Caki2 (cell line): ENCODE data around the gene DCX. TPM values are rescaled to one million over a fixed set of nuclear protein-coding genes. Genes with fewer than 3 reads are reported as not detected.

Experiments
- DNase-seq: peaks from one replicate; pipeline ENCODE4 v3.0.0-alpha.2; 2015; ENCODE audit warnings: low read depth
- in situ Hi-C: cut with HindIII; loops from 2 replicates; pipeline ENCODE4 v1.10.0; 2016; ENCODE audit warnings: low sequenced_read_pairs, low pct_unique_long_range_greater_than_20kb, mixed read lengths
- total RNA-seq: library from RNA; depleted of rRNA; stranded (reverse); fragments of >200 nt; shearing (Covaris generic); gene quantifications from 2 replicates; pipeline ENCODE4 v1.2.3, GENCODE V29; 2014; ENCODE audit warnings: low replicate concordance; rRNA removed

Gene DCX
- total RNA-seq, result not detected in 2 replicates

- no peak for DNase-seq
- in situ Hi-C loops, result no loop called here
Observed at GRCh38 chrX:111411983-111412382, at the start of gene DCX. Gene DCX (minus strand): TSS chrX:111412192. CDS start chrX:111410398, 1,794 bp downstream.

GRCh38 chrX:111460607-111461006, 48.6 kb upstream of the DCX start:
- in situ Hi-C loops, result no loop called here
- DNase-seq, result no peak

GRCh38 chrX:111447298-111447697, 35.3 kb upstream of the DCX start:
- DNase-seq, result no peak
- in situ Hi-C loops, result no loop called here

GRCh38 chrX:111445485-111445884, 33.5 kb upstream of the DCX start:
- peak; percentile 12 for DNase-seq
- in situ Hi-C loops, result no loop called here

- no peak for DNase-seq
- in situ Hi-C loops, result no loop called here
Observed at GRCh38 chrX:111444881-111445280, 32.9 kb upstream of the DCX start.

GRCh38 chrX:111443946-111444345, 32.0 kb upstream of the DCX start:
- in situ Hi-C loops, result no loop called here
- DNase-seq, result no peak

GRCh38 chrX:111442791-111443190, 30.8 kb upstream of the DCX start:
- in situ Hi-C loops, result no loop called here
- DNase-seq, result no peak

- in situ Hi-C loops, result no loop called here
- no peak for DNase-seq
Observed at GRCh38 chrX:111435469-111435868, 23.5 kb upstream of the DCX start.

- DNase-seq, result no peak
Observed at GRCh38 chrX:111431001-111431400, 19.0 kb upstream of the DCX start.

GRCh38 chrX:111411557-111411956, 435 bp downstream of the DCX start:
- no peak for DNase-seq
- in situ Hi-C loops, result no loop called here

More at GRCh38 chrX:111431001-111431400, 19.0 kb upstream of the DCX start:
- in situ Hi-C loops, result no loop called here

- in situ Hi-C loops, result no loop called here
Observed at GRCh38 chrX:111410590-111411078, 1.4 kb downstream of the DCX start.

GRCh38 chrX:111409326-111409725, 2.7 kb downstream of the DCX start:
- DNase-seq, result no peak
- in situ Hi-C loops, result no loop called here

More at GRCh38 chrX:111410590-111411078, 1.4 kb downstream of the DCX start:
- no peak for DNase-seq

- DNase-seq, result no peak
- in situ Hi-C loops, result no loop called here
Observed at GRCh38 chrX:111407948-111408347, 4.0 kb downstream of the DCX start.

- in situ Hi-C loops, result no loop called here
- peak; percentile 32 for DNase-seq
Observed at GRCh38 chrX:111402344-111402743, 9.6 kb downstream of the DCX start.

- in situ Hi-C loops, result no loop called here
- no peak for DNase-seq
Observed at GRCh38 chrX:111395149-111395548, 16.8 kb downstream of the DCX start.

GRCh38 chrX:111394569-111394968, 17.4 kb downstream of the DCX start:
- in situ Hi-C loops, result no loop called here
- no peak for DNase-seq

- no peak for DNase-seq
- in situ Hi-C loops, result no loop called here
Observed at GRCh38 chrX:111387470-111388070, 24.4 kb downstream of the DCX start.

- in situ Hi-C loops, result no loop called here
- no peak for DNase-seq
Observed at GRCh38 chrX:111386615-111387233, 25.3 kb downstream of the DCX start.

- in situ Hi-C loops, result no loop called here
- no peak for DNase-seq
Observed at GRCh38 chrX:111386077-111386476, 25.9 kb downstream of the DCX start.

GRCh38 chrX:111382277-111382676, 29.7 kb downstream of the DCX start:
- in situ Hi-C loops, result no loop called here
- no peak for DNase-seq
